HG03108 (cell line): ENCODE measurements around the gene CTLA4.

ENCODE experiments used
- ATAC-seq: cut with Tn5 transposase; IDR thresholded peaks from one replicate; pipeline ENCODE4 v1.9.1; 2021; ENCODE audit warnings: moderate library complexity; ENCODE audit not compliant: unreplicated experiment

CTLA4 gene

GRCh38 chr2:203867561-203868200, at the start of gene CTLA4:
Gene CTLA4 (plus strand): TSS chr2:203867771. CDS start chr2:203867943, 172 bp downstream.
- no peak for ATAC-seq

GRCh38 chr2:203818656-203819055, 48.9 kb upstream of the CTLA4 start:
- no peak for ATAC-seq

GRCh38 chr2:203819434-203820133, 48.0 kb upstream of the CTLA4 start:
- no peak for ATAC-seq

GRCh38 chr2:203820969-203821368, 46.6 kb upstream of the CTLA4 start:
- peak; percentile 95 for ATAC-seq

- no peak for ATAC-seq
Observed at GRCh38 chr2:203822240-203822639, 45.3 kb upstream of the CTLA4 start.

GRCh38 chr2:203823173-203823572, 44.4 kb upstream of the CTLA4 start:
- ATAC-seq: no peak

- no peak for ATAC-seq
Observed at GRCh38 chr2:203824057-203824456, 43.5 kb upstream of the CTLA4 start.

GRCh38 chr2:203824603-203825002, 43.0 kb upstream of the CTLA4 start:
- no peak for ATAC-seq

GRCh38 chr2:203826704-203827103, 40.9 kb upstream of the CTLA4 start:
- ATAC-seq: no peak

GRCh38 chr2:203830304-203831055, 37.1 kb upstream of the CTLA4 start:
- no peak for ATAC-seq

GRCh38 chr2:203835420-203835819, 32.2 kb upstream of the CTLA4 start:
- ATAC-seq: no peak

- ATAC-seq: no peak
Observed at GRCh38 chr2:203835892-203836800, 31.4 kb upstream of the CTLA4 start.

- no peak for ATAC-seq
Observed at GRCh38 chr2:203840655-203841205, 26.8 kb upstream of the CTLA4 start.

GRCh38 chr2:203841654-203842053, 25.9 kb upstream of the CTLA4 start:
- ATAC-seq: no peak

- ATAC-seq: no peak
Observed at GRCh38 chr2:203842373-203842772, 25.2 kb upstream of the CTLA4 start.

- ATAC-seq: no peak
Observed at GRCh38 chr2:203846490-203847105, 21.0 kb upstream of the CTLA4 start.

- ATAC-seq: no peak
Observed at GRCh38 chr2:203849010-203849409, 18.6 kb upstream of the CTLA4 start.

GRCh38 chr2:203852760-203853159, 14.8 kb upstream of the CTLA4 start:
- no peak for ATAC-seq

GRCh38 chr2:203853271-203853670, 14.3 kb upstream of the CTLA4 start:
- no peak for ATAC-seq

GRCh38 chr2:203853722-203854121, 13.8 kb upstream of the CTLA4 start:
- no peak for ATAC-seq
